ENCODE results near the gene ALDH1L1.
A peak's percentile ranks its signal among the peaks of the same experiment; 100 is the strongest.

ALDH1L1 gene

GRCh38 chr3:126132751-126133511 lies 47.5 kb downstream of the ALDH1L1 start:
- DNase-seq: no peak

- DNase-seq: no peak
Measured at GRCh38 chr3:126131881-126132750, 48.3 kb downstream of the ALDH1L1 start.

- DNase-seq: no peak
Measured at GRCh38 chr3:126130981-126131745, 49.2 kb downstream of the ALDH1L1 start.

- no peak for DNase-seq
Measured at GRCh38 chr3:126130081-126130855, 50.1 kb downstream of the ALDH1L1 start.

GRCh38 chr3:126129398-126129891 lies 50.9 kb downstream of the ALDH1L1 start:
- DNase-seq: no peak

- no peak for DNase-seq
Measured at GRCh38 chr3:126128504-126129397, 51.6 kb downstream of the ALDH1L1 start.

GRCh38 chr3:126127904-126128303 lies 52.5 kb downstream of the ALDH1L1 start:
- no peak for DNase-seq

- no peak for DNase-seq
Measured at GRCh38 chr3:126127452-126127851, 52.9 kb downstream of the ALDH1L1 start.

GRCh38 chr3:126126811-126127431 lies 53.5 kb downstream of the ALDH1L1 start:
- no peak for DNase-seq

GRCh38 chr3:126126286-126126685 lies 54.1 kb downstream of the ALDH1L1 start:
- DNase-seq: no peak

GRCh38 chr3:126125781-126126251 lies 54.6 kb downstream of the ALDH1L1 start:
- DNase-seq: no peak

- DNase-seq: no peak
Measured at GRCh38 chr3:126125341-126125740, 55.0 kb downstream of the ALDH1L1 start.

GRCh38 chr3:126124896-126125295 lies 55.5 kb downstream of the ALDH1L1 start:
- DNase-seq: no peak

- peak; percentile 36 for DNase-seq
Measured at GRCh38 chr3:126124148-126124868, 56.1 kb downstream of the ALDH1L1 start.

GRCh38 chr3:126121632-126122031 lies 58.8 kb downstream of the ALDH1L1 start:
- DNase-seq: no peak

- no peak for DNase-seq
Measured at GRCh38 chr3:126121074-126121473, 59.3 kb downstream of the ALDH1L1 start.

- DNase-seq: no peak
Measured at GRCh38 chr3:126119976-126120375, 60.4 kb downstream of the ALDH1L1 start.

GRCh38 chr3:126119008-126119675 lies 61.2 kb downstream of the ALDH1L1 start:
- no peak for DNase-seq

GRCh38 chr3:126118591-126118990 lies 61.8 kb downstream of the ALDH1L1 start:
- DNase-seq: no peak

Data from COR-L47 (cell line).